GM12878 (cell line): ENCODE data around the gene BANP. TPM values are rescaled to one million over a fixed set of nuclear protein-coding genes. Genes with fewer than 3 reads are reported as not detected.
"Not testable (repeated sequence)": the region's sequence is repeated elsewhere in the genome, so short reads cannot be mapped to it uniquely, and the experiment has no call there.

Experiments used
- ATAC-seq: fragments of 200-7000 bp; cut with Tn5 transposase; 3 replicates; pipeline ENCODE4 v1.9.1; 2020; ENCODE audit warnings: mild to moderate bottlenecking, moderate library complexity
- BruUV-seq: library from RNA; stranded (reverse); fragments of 400-500 nt; replicated peaks from 2 replicates; lab custom pipeline; 2021; lab: Mats Ljungman, UMichigan
- CTCF ChIA-PET: fragments of 300-600 bp; sonication (Branson Sonifier 250); formaldehyde crosslinking; extraction: SDS; loops from one replicate; lab custom pipeline; 2021; ENCODE audit warnings: inconsistent platforms; lab: Yijun Ruan, JAX
- POLR2A ChIA-PET: fragments of 350-600 bp; formaldehyde crosslinking; extraction: SDS; loops from one replicate; lab custom pipeline; 2021; ENCODE audit warnings: inconsistent platforms; lab: Charles Lee
- RAD21 ChIA-PET: fragments of 300-600 bp; sonication (Branson Sonifier 250); formaldehyde crosslinking; loops from one replicate; lab custom pipeline; 2023; ENCODE audit warnings: antibody characterized with exemption; ENCODE audit not compliant: unreplicated experiment; lab: Charles Lee
- SMC1A ChIA-PET: fragments of 300-600 bp; sonication (Branson Sonifier 250); formaldehyde crosslinking; loops from one replicate; lab custom pipeline; 2023; ENCODE audit not compliant: unreplicated experiment, uncharacterized antibody; lab: Charles Lee
- DNase-seq: peaks from one replicate; pipeline ENCODE4 v3.0.0-alpha.2; 2011; ENCODE audit warnings: low read depth, low spot score
- FAIRE-seq: peaks from 3 replicates; lab custom pipeline; 2011; peaks lifted over from hg19 to GRCh38; lab: Jason Lieb, UNC
- H2AFZ ChIP-seq: 2 replicates; pipeline ENCODE4 v1.6.0; 2011; ENCODE audit warnings: low read depth, low read length, control low read depth; ENCODE audit not compliant: control insufficient read depth
- H3K27ac ChIP-seq: 2 replicates; pipeline ENCODE4 v1.5.1; 2011; ENCODE audit warnings: control low read depth; ENCODE audit not compliant: control insufficient read depth, insufficient read depth
- H3K27me3 ChIP-seq, 2 experiments: replicated peaks in 1 of 2; 2 replicates each; pipeline versions ENCODE4 v1.6.0 to v1.6.1; 2011; ENCODE audit warnings: low read length in 1 of 2; ENCODE audit not compliant: control insufficient read depth in 2 of 2, insufficient read depth in 2 of 2
- H3K36me3 ChIP-seq, 2 experiments: 2 replicates each; pipeline ENCODE4 v1.5.1; 2011; ENCODE audit warnings: low read length in 1 of 2; ENCODE audit not compliant: control insufficient read depth in 2 of 2, insufficient read depth in 2 of 2
- H3K4me1 ChIP-seq: 2 replicates; pipeline ENCODE4 v1.6.1; 2011; ENCODE audit warnings: mild to moderate bottlenecking, low read length, moderate library complexity, mixed read lengths; ENCODE audit not compliant: control insufficient read depth, insufficient read depth
- H3K4me2 ChIP-seq: 2 replicates; pipeline ENCODE4 v1.6.0; 2011; ENCODE audit warnings: control low read depth; ENCODE audit not compliant: control insufficient read depth, insufficient read depth
- H3K4me3 ChIP-seq: fragments of 200-600 bp; sonication (generic); 2 replicates; pipeline ENCODE4 v1.5.1; 2016
- H3K79me2 ChIP-seq: 2 replicates; pipeline ENCODE4 v1.6.0; 2011; ENCODE audit warnings: low read length; ENCODE audit not compliant: control insufficient read depth, insufficient read depth
- H3K9ac ChIP-seq: 2 replicates; pipeline ENCODE4 v1.8.0; 2011; ENCODE audit warnings: low read length, control low read depth, mixed read lengths; ENCODE audit not compliant: control insufficient read depth, insufficient read depth
- H3K9me3 ChIP-seq: replicated peaks from 3 replicates; pipeline ENCODE4 v1.5.1; 2011; ENCODE audit warnings: mild to moderate bottlenecking, low read length; ENCODE audit not compliant: control insufficient read depth, insufficient read depth
- H4K20me1 ChIP-seq: 2 replicates; pipeline ENCODE4 v1.6.0; 2011; ENCODE audit not compliant: control insufficient read depth, insufficient read depth
- ATF7 ChIP-seq: fragments of 450-650 bp; IDR thresholded peaks from 2 replicates; pipeline ENCODE4 v1.6.1; 2016; ENCODE audit warnings: low read depth, mild to moderate bottlenecking
- BACH1 ChIP-seq: fragments of 450-650 bp; IDR thresholded peaks from 2 replicates; pipeline ENCODE4 v1.6.1; 2017; ENCODE audit warnings: mild to moderate bottlenecking, borderline replicate concordance
- BHLHE40 ChIP-seq, 2 experiments: fragments of 450-650 bp in 1 of 2; IDR thresholded peaks; 2 replicates each; pipeline ENCODE4 v1.6.1; 2011 to 2017; ENCODE audit warnings: low read depth in 2 of 2, borderline replicate concordance in 1 of 2, improper control_type of control experiment in 1 of 2, low read length in 1 of 2, mild to moderate bottlenecking in 1 of 2
- CHD2 ChIP-seq: IDR thresholded peaks from 2 replicates; pipeline ENCODE4 v1.6.1; 2011; ENCODE audit warnings: low read depth, low read length, improper control_type of control experiment, borderline replicate concordance
- CREM ChIP-seq: IDR thresholded peaks from 2 replicates; pipeline ENCODE4 v1.6.1; 2014; ENCODE audit warnings: antibody characterized with exemption, low read depth
- DPF2 ChIP-seq: fragments of 450-650 bp; IDR thresholded peaks from 2 replicates; pipeline ENCODE4 v1.6.1; 2017; ENCODE audit warnings: mild to moderate bottlenecking
- EP300 ChIP-seq, 2 experiments: fragments of 150-350 bp in 1 of 2; IDR thresholded peaks; 2 replicates each; pipeline ENCODE4 v1.6.1; 2011 to 2012; ENCODE audit warnings: low read depth in 2 of 2, low read length in 2 of 2, borderline replicate concordance in 1 of 2, improper control_type of control experiment in 1 of 2, inconsistent platforms in 1 of 2; ENCODE audit not compliant: control insufficient read depth in 1 of 2
- IKZF1 ChIP-seq: fragments of 450-650 bp; conservative IDR thresholded peaks from 2 replicates; pipeline ENCODE4 v1.6.1; 2017; ENCODE audit warnings: antibody characterized with exemption, mild to moderate bottlenecking
- IKZF2 ChIP-seq, 2 experiments: fragments of 450-650 bp; IDR thresholded peaks; 2 replicates each; pipeline ENCODE4 v1.6.1; 2017; ENCODE audit warnings: mild to moderate bottlenecking in 2 of 2, moderate library complexity in 2 of 2
- IRF4 ChIP-seq: IDR thresholded peaks from 2 replicates; pipeline ENCODE4 v1.6.1; 2011; ENCODE audit warnings: low read depth, low read length
- MEF2B ChIP-seq: fragments of 450-650 bp; IDR thresholded peaks from 2 replicates; pipeline ENCODE4 v1.6.1; 2018; ENCODE audit warnings: mild to moderate bottlenecking, moderate library complexity; ENCODE audit not compliant: partially characterized antibody, poor library complexity, severe bottlenecking
- MTA2 ChIP-seq: fragments of 450-650 bp; IDR thresholded peaks from 2 replicates; pipeline ENCODE4 v1.6.1; 2016; ENCODE audit warnings: low read depth, mild to moderate bottlenecking, moderate library complexity
- NR2F1 ChIP-seq: fragments of 450-650 bp; conservative IDR thresholded peaks from 2 replicates; pipeline ENCODE4 v1.6.1; 2017; ENCODE audit warnings: mild to moderate bottlenecking
- PAX5 ChIP-seq: IDR thresholded peaks from 2 replicates; pipeline ENCODE4 v1.6.1; 2011; ENCODE audit warnings: low read depth, low read length, borderline replicate concordance
- POU2F2 ChIP-seq: IDR thresholded peaks from 3 replicates; pipeline ENCODE4 v1.6.1; 2011; ENCODE audit warnings: low read depth, mild to moderate bottlenecking, low read length, borderline replicate concordance
- RAD51 ChIP-seq: fragments of 450-650 bp; IDR thresholded peaks from 2 replicates; pipeline ENCODE4 v1.6.1; 2016; ENCODE audit warnings: moderate library complexity, mild to moderate bottlenecking, inconsistent platforms
- RUNX3 ChIP-seq: IDR thresholded peaks from 2 replicates; pipeline ENCODE4 v1.6.1; 2012; ENCODE audit warnings: low read length, inconsistent platforms
- SPI1 ChIP-seq: IDR thresholded peaks from 2 replicates; pipeline ENCODE4 v1.6.1; 2011; ENCODE audit warnings: low read depth, mild to moderate bottlenecking, low read length, moderate library complexity, borderline replicate concordance; ENCODE audit not compliant: insufficient read depth
- TCF12 ChIP-seq: IDR thresholded peaks from 2 replicates; pipeline ENCODE4 v1.6.1; 2011; ENCODE audit warnings: low read depth, mild to moderate bottlenecking, low read length
- USF2 ChIP-seq: IDR thresholded peaks from 2 replicates; pipeline ENCODE4 v1.6.1; 2011; ENCODE audit warnings: low read depth, low read length, improper control_type of control experiment, borderline replicate concordance
- WGBS: methylation state at CpG from one replicate; pipeline ENCODE4 v1.1.6; 2016; ENCODE audit warnings: low lambda C conversion rate; ENCODE audit not compliant: insufficient replicate concordance, insufficient coverage; ENCODE audit errors: missing lambda C conversion rate; 5-methylcytosine and 5-hydroxymethylcytosine counted together
- in situ Hi-C: fragments of 300-500 bp; cut with MboI; formaldehyde crosslinking; loops from 9 replicates; pipeline ENCODE4 v1.14.3; 2018; ENCODE audit warnings: mixed read lengths
- intact Hi-C: fragments of 100-400 bp; cut with micrococcal nuclease; formaldehyde crosslinking; loops from one replicate; pipeline ENCODE4 v1.14.2; 2022; ENCODE audit not compliant: unreplicated experiment
- polyA plus RNA-seq, 11 experiments: library from polyadenylated mRNA; depleted of rRNA in 4 of 11; unstranded in 6 of 11; stranded (reverse) in 5 of 11; fragments of >200 nt; fragmentation: Nextera tagmentation in 4 of 11; fragmentation: Illumina TruSeq in 1 of 11; extraction: Ambion mirVana in 4 of 11; extraction: Trizol in 1 of 11; gene quantifications; 1 replicate in 1 of 11; 2 replicates in 10 of 11; pipeline versions ENCODE4 v1.2.1 to v1.2.3, GENCODE V29; 2011 to 2016; ENCODE audit warnings: inconsistent platforms in 2 of 11, missing spikeins in 2 of 11, low read depth in 1 of 11
- total RNA-seq, 4 experiments: library from RNA; depleted of rRNA in 3 of 4; stranded (reverse); fragments of >200 nt in 3 of 4; fragmentation: Illumina TruSeq in 1 of 4; extraction: Trizol in 1 of 4; gene quantifications; 2 replicates each; pipeline versions ENCODE4 v1.2.1 to v1.2.3, GENCODE V29; 2013 to 2021
- TF ChIP-seq, protein P1 (sequence below): fragments of 450-650 bp; IDR thresholded peaks from 2 replicates; pipeline ENCODE4 v1.6.1; 2016; ENCODE audit warnings: mild to moderate bottlenecking

The BANP gene
- total and polyA plus RNA-seq, 10 of the 15 experiments (the other 5 are each of a cell fraction or from before 2014, with no cell fraction given), result 3.9 to 21.9 (median 12.2) TPM

DNA sequence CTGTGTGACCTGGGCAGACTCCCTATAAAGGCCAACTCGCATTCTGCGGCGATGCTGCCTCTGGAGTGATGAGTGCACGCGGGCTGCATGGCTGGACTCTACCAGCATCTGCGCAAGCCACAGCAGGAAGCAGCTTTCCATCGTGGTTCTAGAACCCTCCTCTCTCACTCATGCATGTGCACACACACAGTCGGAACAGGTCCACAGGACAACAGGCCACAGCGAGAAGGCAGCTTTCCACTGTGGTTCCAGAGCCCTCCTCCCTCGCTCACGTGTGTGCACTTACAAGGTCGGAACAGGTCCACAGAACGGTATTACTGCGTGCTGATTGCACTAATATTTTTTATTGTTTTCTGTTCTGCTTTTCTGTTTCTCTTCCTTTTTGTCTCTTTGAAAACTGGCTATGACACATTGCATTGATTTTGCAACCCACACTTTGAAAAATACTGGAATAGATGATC is 92.9 kb downstream of the BANP start:
- POLR2A ChIA-PET, H3K27ac ChIP-seq, H3K9me3 ChIP-seq, H3K4me2 ChIP-seq, H3K9ac ChIP-seq, H2AFZ ChIP-seq, BruUV-seq, H3K36me3 ChIP-seq, in situ Hi-C loops, RAD21 ChIA-PET, H3K27me3 ChIP-seq, H4K20me1 ChIP-seq, H3K79me2 ChIP-seq, H3K4me3 ChIP-seq, SMC1A ChIA-PET: not testable (repeated sequence)
- TF ChIP-seq CHD2 (0 out of 2 replicates have a peak, but pooled peaks have one; percentile 40), NR2F1 (0 out of 2 replicates have a peak, but pooled peaks have one; percentile 25), MEF2B (peak; percentile 17), IKZF1 (0 out of 2 replicates have a peak, but pooled peaks have one; percentile 14), RUNX3 (peak; percentile 54), DPF2 (peak; percentile 76), IKZF2 (IDR thresholded peaks at IDR 0.05) (peak; percentile 64 to 67; a peak in 2 of 4 replicates), TCF12 (0 out of 2 replicates have a peak, but pooled peaks have one; percentile 32), ATF7 (peak; percentile 32; the same call in 1 of the 2 replicates), IRF4 (peak; percentile 50; the same call in 1 of the 2 replicates), USF2 (peak; percentile 8; the same call in 1 of the 2 replicates), BHLHE40 (IDR thresholded peaks at IDR 0.05; ENCODE audit: borderline replicate concordance in 1 of 2, low read depth in 2 of 2, low read length in 1 of 2) (peak; percentile 95), POU2F2 (peak; percentile 54; the same call in 1 of the 3 replicates), PAX5 (0 out of 2 replicates have a peak, but pooled peaks have one; percentile 50), CREM (0 out of 2 replicates have a peak, but pooled peaks have one; percentile 14), RAD51 (peak; percentile 64), BACH1 (peak; percentile 66; the same call in 1 of the 2 replicates), EP300 (IDR thresholded peaks at IDR 0.05; ENCODE audit: borderline replicate concordance in 1 of 2, control insufficient read depth in 1 of 2, low read depth in 2 of 2, low read length in 2 of 2) (peak; percentile 44 to 70; a peak in 3 of 4 replicates), MTA2 (peak; percentile 77), SPI1 (peak; percentile 83)
- TF ChIP-seq, protein P1, sequence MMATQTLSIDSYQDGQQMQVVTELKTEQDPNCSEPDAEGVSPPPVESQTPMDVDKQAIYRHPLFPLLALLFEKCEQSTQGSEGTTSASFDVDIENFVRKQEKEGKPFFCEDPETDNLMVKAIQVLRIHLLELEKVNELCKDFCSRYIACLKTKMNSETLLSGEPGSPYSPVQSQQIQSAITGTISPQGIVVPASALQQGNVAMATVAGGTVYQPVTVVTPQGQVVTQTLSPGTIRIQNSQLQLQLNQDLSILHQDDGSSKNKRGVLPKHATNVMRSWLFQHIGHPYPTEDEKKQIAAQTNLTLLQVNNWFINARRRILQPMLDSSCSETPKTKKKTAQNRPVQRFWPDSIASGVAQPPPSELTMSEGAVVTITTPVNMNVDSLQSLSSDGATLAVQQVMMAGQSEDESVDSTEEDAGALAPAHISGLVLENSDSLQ, result peak; percentile 42; the same call in 1 of the 2 replicates
- DNase-seq, result peak; percentile 75
- WGBS, result 18% methylated on average over 14 of the region's 14 CpGs
- intact Hi-C loops, result loop anchor here (10.0 kb wide), 1 partner anchor 89 kb away; the partner anchor contains the start of gene BANP
- peak; percentile 91 for FAIRE-seq
- peak; percentile 86 for ATAC-seq
- CTCF ChIA-PET, result interaction anchor here (1.0 kb wide), 1 partner anchor 94 kb away, joined by 3 read pairs; no protein-coding TSS in a partner anchor
- peaks cover 23% of the 10 kb centered on the region for H3K4me1 ChIP-seq
